Measurements from ENCODE around the gene MUC5B. TPM values are rescaled to one million over a fixed set of nuclear protein-coding genes. Genes with fewer than 3 reads are reported as not detected.

MUC5B gene
- total RNA-seq, 2 experiments from 2014 or later, result not detected

DNA sequence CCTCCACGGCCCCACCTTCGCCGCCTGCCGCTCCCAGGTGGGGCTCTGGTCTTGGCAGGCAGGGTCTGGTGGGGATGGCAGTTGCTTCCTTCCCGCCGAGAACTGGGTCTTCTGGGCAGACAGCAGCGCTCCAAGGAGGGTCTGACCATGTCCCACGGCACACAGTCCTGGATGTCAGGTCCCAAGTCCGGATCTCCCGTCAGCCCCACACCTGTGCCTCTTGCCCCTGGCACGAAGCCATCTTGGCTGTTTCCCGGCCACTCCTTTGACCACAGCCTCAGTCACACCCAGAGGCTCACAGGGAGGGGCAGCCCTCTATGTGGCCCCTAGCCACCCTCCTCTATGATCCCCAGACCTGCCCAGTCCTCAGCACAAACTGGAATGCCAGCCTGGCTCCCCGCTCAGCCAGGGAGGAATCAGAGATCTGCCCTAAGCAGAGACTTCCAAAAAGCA, 14.3 kb downstream of the MUC5B start:
- no peaks in the 10 kb centered on the region for H3K4me1 Mint-ChIP-seq (ENCODE audit: low read depth)
- no peaks in the 10 kb centered on the region for H3K36me3 Mint-ChIP-seq (ENCODE audit: low read depth)
- TF ChIP-seq, protein P1, sequence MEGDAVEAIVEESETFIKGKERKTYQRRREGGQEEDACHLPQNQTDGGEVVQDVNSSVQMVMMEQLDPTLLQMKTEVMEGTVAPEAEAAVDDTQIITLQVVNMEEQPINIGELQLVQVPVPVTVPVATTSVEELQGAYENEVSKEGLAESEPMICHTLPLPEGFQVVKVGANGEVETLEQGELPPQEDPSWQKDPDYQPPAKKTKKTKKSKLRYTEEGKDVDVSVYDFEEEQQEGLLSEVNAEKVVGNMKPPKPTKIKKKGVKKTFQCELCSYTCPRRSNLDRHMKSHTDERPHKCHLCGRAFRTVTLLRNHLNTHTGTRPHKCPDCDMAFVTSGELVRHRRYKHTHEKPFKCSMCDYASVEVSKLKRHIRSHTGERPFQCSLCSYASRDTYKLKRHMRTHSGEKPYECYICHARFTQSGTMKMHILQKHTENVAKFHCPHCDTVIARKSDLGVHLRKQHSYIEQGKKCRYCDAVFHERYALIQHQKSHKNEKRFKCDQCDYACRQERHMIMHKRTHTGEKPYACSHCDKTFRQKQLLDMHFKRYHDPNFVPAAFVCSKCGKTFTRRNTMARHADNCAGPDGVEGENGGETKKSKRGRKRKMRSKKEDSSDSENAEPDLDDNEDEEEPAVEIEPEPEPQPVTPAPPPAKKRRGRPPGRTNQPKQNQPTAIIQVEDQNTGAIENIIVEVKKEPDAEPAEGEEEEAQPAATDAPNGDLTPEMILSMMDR (IDR thresholded peaks at IDR 0.05), result no peak
- no peak overlapping the region for H3K4me3 Mint-ChIP-seq
- ATAC-seq (no peak), DNase-seq (no peak)
- no peaks in the 10 kb centered on the region for H3K27me3 Mint-ChIP-seq
- intact Hi-C loops (cut with micrococcal nuclease), result no loop called here
- POLR2A ChIA-PET, result no interaction called here
- H3K9me3 Mint-ChIP-seq, result no peaks in the 10 kb centered on the region
- CTCF ChIA-PET, result no interaction called here
- no peak overlapping the region for H3K27ac Mint-ChIP-seq

DNA sequence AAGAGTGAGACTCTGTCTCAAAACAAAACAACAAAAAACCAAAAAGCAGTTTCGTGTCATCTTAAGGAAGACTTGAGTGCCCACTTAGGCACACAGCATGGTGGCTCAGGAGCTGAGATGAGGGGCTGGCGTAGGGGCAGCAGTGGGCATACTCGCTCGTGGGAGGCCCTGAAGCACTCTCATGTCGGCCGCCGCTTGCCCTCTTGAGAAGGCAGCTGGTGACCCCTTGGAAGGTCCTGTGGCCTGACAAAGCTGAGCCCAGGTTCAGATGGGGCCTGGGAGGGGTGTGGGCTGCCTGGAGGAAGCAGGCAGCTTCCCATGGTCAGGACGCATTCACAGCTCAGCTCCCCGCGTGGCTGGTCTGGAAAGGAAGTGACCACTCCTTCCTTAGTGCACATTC, 15.0 kb downstream of the MUC5B start:
- Mint-ChIP-seq H3K4me1 (ENCODE audit: low read depth) (no peaks in the 10 kb centered on the region), H3K27me3 (no peaks in the 10 kb centered on the region), H3K4me3 (no peak overlapping the region), H3K36me3 (ENCODE audit: low read depth) (no peaks in the 10 kb centered on the region), H3K27ac (no peak overlapping the region), H3K9me3 (no peaks in the 10 kb centered on the region)
- ATAC-seq (no peak), DNase-seq (no peak)
- TF ChIP-seq, protein P1 (IDR thresholded peaks at IDR 0.05), result no peak
- ChIA-PET POLR2A (no interaction called here), CTCF (no interaction called here)
- intact Hi-C loops (cut with micrococcal nuclease), result no loop called here

DNA sequence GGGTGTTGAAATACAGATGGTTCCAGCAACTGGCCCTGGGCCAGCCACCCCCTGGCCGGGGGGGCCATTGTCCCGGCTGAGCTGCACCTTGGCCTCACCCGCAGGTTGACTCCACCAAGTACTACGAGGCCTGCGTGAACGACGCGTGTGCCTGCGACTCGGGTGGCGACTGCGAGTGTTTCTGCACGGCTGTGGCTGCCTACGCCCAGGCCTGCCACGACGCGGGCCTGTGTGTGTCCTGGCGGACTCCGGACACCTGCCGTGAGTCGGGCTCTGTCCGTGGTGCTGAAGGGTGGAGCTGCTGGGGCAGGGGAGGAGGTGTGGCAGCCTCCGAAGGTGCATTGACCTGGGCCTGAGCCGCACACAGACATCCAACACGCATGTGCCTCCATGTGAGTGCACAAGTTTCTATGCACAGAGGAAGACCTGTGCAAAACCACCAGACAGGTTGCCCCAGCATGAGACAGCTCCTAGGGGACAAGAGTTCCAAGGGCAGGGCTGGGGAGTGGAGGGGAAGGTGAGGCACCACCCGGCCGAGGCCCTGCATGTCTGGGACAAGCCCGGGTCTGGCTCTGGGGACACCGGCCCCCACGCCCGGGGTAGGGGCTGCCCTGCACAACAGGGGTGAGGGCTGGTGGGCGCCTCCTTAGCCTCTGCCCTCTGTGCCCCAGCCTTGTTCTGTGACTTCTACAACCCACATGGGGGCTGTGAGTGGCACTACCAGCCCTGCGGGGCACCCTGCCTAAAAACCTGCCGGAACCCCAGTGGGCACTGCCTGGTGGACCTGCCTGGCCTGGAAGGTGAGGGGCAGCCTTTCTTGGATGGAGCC, 16.1 kb downstream of the MUC5B start:
- ATAC-seq (no peak), DNase-seq (no peak)
- intact Hi-C loops (cut with micrococcal nuclease), result no loop called here
- H3K4me3 Mint-ChIP-seq, result no peak overlapping the region
- H3K27me3 Mint-ChIP-seq, result no peaks in the 10 kb centered on the region
- ChIA-PET POLR2A (no interaction called here), CTCF (no interaction called here)
- H3K36me3 Mint-ChIP-seq (ENCODE audit: low read depth), result no peaks in the 10 kb centered on the region
- TF ChIP-seq, protein P1 (IDR thresholded peaks at IDR 0.05), result no peak
- H3K4me1 Mint-ChIP-seq (ENCODE audit: low read depth), result no peaks in the 10 kb centered on the region
- H3K27ac Mint-ChIP-seq, result no peak overlapping the region
- H3K9me3 Mint-ChIP-seq, result no peaks in the 10 kb centered on the region

DNA sequence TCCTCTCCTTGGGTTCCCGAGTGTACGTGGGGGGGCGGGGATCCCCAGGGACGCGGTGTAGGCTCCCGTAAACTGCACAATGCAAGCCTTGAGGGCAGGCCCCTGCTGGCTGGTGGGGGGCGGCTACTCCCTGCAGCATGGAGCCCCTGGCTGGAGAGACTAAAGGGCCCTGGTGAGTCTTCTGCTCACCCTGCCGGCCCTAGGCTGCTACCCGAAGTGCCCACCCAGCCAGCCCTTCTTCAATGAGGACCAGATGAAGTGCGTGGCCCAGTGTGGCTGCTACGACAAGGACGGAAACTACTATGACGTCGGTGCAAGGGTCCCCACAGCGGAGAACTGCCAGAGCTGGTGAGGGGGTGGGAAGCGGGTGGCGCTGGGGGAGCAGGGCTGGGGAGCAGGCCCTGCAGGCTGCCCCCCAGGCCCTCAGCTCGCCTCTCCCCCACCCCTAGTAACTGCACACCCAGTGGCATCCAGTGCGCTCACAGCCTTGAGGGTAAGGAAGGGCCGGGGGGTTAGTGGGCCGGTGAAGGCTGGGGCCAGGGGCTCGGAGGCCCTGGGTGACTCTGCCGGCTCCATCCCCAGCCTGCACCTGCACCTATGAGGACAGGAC, 16.8 kb downstream of the MUC5B start:
- ATAC-seq (no peak), DNase-seq (no peak)
- Mint-ChIP-seq H3K27me3 (no peaks in the 10 kb centered on the region), H3K4me1 (ENCODE audit: low read depth) (no peaks in the 10 kb centered on the region), H3K9me3 (no peaks in the 10 kb centered on the region), H3K36me3 (ENCODE audit: low read depth) (no peaks in the 10 kb centered on the region), H3K4me3 (no peak overlapping the region), H3K27ac (no peak overlapping the region)
- POLR2A ChIA-PET, result no interaction called here
- intact Hi-C loops (cut with micrococcal nuclease), result no loop called here
- TF ChIP-seq, protein P1 (IDR thresholded peaks at IDR 0.05), result no peak
- CTCF ChIA-PET, result no interaction called here

DNA sequence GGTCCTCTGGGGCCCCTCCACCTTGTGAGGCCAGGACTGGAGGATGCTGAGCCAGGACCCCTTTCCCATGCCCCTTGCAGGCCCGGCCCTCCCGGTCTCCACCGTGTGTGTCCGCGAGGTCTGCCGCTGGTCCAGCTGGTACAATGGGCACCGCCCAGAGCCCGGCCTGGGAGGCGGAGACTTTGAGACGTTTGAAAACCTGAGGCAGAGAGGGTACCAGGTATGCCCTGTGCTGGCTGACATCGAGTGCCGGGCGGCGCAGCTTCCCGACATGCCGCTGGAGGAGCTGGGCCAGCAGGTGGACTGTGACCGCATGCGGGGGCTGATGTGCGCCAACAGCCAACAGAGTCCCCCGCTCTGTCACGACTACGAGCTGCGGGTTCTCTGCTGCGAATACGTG, 17.9 kb downstream of the MUC5B start:
- POLR2A ChIA-PET, result no interaction called here
- intact Hi-C loops (cut with micrococcal nuclease), result no loop called here
- no peak overlapping the region for H3K4me3 Mint-ChIP-seq
- CTCF ChIA-PET, result no interaction called here
- H3K27ac Mint-ChIP-seq, result no peak overlapping the region
- no peaks in the 10 kb centered on the region for H3K36me3 Mint-ChIP-seq (ENCODE audit: low read depth)
- no peak for ATAC-seq
- TF ChIP-seq, protein P1 (IDR thresholded peaks at IDR 0.05), result no peak
- no peak for DNase-seq
- no peaks in the 10 kb centered on the region for H3K27me3 Mint-ChIP-seq
- H3K9me3 Mint-ChIP-seq, result no peaks in the 10 kb centered on the region
- H3K4me1 Mint-ChIP-seq (ENCODE audit: low read depth), result no peaks in the 10 kb centered on the region
